IPS-20b (cell line): ENCODE measurements around the gene HS6ST3.

ENCODE experiments used
- H3K27ac ChIP-seq: one replicate; pipeline ENCODE4 v1.5.1; 2013; ENCODE audit warnings: low read length
- H3K27me3 ChIP-seq: 2 replicates; pipeline ENCODE4 v1.6.1; 2013; ENCODE audit warnings: mild to moderate bottlenecking, low read length, inconsistent platforms; ENCODE audit not compliant: insufficient read depth
- H3K36me3 ChIP-seq: 2 replicates; pipeline ENCODE4 v1.6.1; 2013; ENCODE audit warnings: low read depth, mild to moderate bottlenecking, inconsistent platforms, low read length, moderate library complexity; ENCODE audit not compliant: insufficient read depth
- H3K4me1 ChIP-seq: 2 replicates; pipeline ENCODE4 v1.6.1; 2013; ENCODE audit warnings: mild to moderate bottlenecking, control low read depth, inconsistent platforms, low read length, moderate library complexity; ENCODE audit not compliant: insufficient read depth
- H3K4me3 ChIP-seq: 2 replicates; pipeline ENCODE4 v1.5.1; 2013; ENCODE audit warnings: mild to moderate bottlenecking, low read length, inconsistent platforms
- H3K9ac ChIP-seq: 2 replicates; pipeline ENCODE4 v1.6.1; 2013; ENCODE audit warnings: low read depth, mild to moderate bottlenecking, inconsistent platforms, low read length, moderate library complexity
- H3K9me3 ChIP-seq: 2 replicates; pipeline ENCODE4 v1.6.1; 2013; ENCODE audit warnings: mild to moderate bottlenecking, low read depth, low read length, inconsistent platforms; ENCODE audit not compliant: insufficient read depth

The HS6ST3 gene

DNA sequence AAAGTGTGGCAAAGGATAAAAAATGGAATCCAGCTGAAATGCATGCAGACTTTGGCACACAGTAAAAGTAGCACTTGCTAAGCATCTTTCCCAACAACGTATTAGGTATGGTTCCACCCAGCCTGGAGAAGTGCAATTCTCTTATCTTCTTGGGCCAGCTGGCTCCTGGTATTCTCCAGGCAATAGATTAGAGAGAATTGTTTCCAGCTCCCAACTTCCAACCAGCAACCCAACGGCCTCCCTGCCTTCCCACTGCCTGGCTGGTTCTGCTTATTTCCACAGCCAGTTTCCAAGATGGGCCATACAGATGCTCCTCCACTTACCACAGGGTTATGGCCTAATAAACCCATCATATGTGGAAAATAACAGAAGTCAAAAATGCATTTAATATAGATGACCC is 771.0 kb downstream of the HS6ST3 start:
- H3K9ac ChIP-seq = no peak overlapping the region
- H3K4me1 ChIP-seq = no peaks in the 10 kb centered on the region
- no peaks in the 10 kb centered on the region for H3K36me3 ChIP-seq
- H3K9me3 ChIP-seq = no peaks in the 10 kb centered on the region
- no peaks in the 10 kb centered on the region for H3K27me3 ChIP-seq
- no peak overlapping the region for H3K27ac ChIP-seq
- H3K4me3 ChIP-seq = no peak overlapping the region

DNA sequence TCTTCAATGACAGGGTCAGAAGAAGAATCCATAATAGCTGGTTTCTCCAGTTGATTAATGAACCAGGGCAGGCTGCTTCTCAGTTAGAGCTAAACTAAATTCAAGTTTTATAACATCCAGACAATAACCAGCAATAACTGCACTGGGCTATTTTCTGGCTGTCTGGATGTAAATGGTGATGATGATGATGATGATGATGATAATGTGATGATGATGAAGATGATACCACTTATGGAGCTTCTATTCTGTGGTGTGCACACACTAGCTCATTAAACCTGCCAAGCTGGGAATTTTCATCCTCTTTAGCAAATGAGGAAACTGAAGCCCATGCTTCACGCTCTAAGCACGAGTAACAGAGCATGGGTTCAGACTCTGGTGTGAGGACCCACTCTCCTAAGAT is 772.2 kb downstream of the HS6ST3 start:
- Histone ChIP-seq H3K9me3 (no peaks in the 10 kb centered on the region), H3K27me3 (no peaks in the 10 kb centered on the region), H3K4me1 (no peaks in the 10 kb centered on the region), H3K27ac (no peak overlapping the region), H3K9ac (no peak overlapping the region), H3K4me3 (no peak overlapping the region), H3K36me3 (no peaks in the 10 kb centered on the region)

DNA sequence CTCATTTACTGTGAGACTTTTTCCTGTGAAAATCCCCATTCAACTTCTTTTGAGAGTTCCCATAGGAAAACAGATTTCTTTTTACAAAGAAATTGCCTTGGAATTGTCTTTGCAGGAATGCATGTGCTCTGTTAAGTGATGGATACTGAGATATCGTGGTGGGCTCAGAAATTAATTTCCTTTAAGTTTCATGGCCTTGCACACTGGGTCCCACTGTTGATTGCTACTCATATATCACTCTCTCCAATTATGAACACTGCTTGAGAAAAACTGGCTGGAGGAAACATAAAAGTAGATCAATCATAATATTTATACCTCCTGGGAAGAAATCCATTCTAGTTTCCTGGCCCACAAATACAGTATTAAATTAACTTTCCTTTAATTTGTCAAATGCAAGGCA is 773.1 kb downstream of the HS6ST3 start:
- H3K9me3 ChIP-seq = no peaks in the 10 kb centered on the region
- no peak overlapping the region for H3K9ac ChIP-seq
- H3K4me1 ChIP-seq = no peaks in the 10 kb centered on the region
- H3K27ac ChIP-seq = no peak overlapping the region
- no peaks in the 10 kb centered on the region for H3K36me3 ChIP-seq
- no peaks in the 10 kb centered on the region for H3K27me3 ChIP-seq
- no peak overlapping the region for H3K4me3 ChIP-seq

DNA sequence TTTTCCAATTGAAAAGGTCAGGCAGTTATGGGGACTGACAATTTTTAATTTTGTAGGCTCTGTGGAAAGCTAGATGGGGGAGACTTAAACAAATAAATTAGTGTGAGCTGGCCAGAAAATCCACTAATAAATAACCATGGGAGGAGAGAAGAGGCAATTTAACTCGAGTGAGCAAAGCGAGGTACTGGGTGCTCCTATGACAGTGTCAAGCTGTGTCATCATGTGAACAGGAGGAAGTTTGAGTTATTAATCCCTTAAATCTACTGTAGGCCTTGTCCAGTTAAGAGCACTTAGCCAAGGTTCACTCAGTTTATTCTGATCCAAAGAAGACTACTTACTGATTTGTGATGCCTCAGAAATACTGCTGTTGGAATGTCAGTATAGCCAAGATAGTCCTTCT is 781.6 kb downstream of the HS6ST3 start:
- Histone ChIP-seq H3K27ac (no peak overlapping the region), H3K9ac (no peak overlapping the region), H3K27me3 (no peaks in the 10 kb centered on the region), H3K9me3 (no peaks in the 10 kb centered on the region; the same call in 1 of the 2 replicates), H3K36me3 (no peaks in the 10 kb centered on the region), H3K4me1 (no peaks in the 10 kb centered on the region), H3K4me3 (no peak overlapping the region)

DNA sequence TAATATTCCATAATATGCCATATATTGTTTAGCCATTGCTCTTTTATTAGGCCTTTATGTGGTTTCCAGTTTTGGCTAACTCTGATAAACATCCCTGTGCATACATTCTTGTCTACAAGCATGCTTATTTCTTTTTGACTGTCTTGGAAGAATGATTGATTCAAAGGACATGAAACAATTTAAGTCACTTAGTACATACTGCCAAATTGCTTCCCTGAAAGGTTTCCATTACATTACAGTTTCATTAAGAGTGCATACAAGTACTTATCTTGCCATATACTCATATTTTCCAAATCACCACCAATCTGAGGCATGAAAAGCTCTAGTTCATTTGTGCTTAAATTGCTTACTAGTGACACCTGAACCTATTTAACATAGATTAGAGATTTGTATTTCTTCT is 790.5 kb downstream of the HS6ST3 start:
- Histone ChIP-seq H3K9ac (no peak overlapping the region), H3K36me3 (no peaks in the 10 kb centered on the region)

More for the DNA sequence above, 790.5 kb downstream of the HS6ST3 start:
- H3K9me3 ChIP-seq = no peaks in the 10 kb centered on the region
- no peaks in the 10 kb centered on the region for H3K4me1 ChIP-seq
- H3K27me3 ChIP-seq = no peaks in the 10 kb centered on the region
- H3K27ac ChIP-seq = no peak overlapping the region
- no peak overlapping the region for H3K4me3 ChIP-seq
